ENCODE data around the gene URB1. TPM values are rescaled to one million over a fixed set of nuclear protein-coding genes. Genes with fewer than 3 reads are reported as not detected.

URB1 gene
- total and polyA plus RNA-seq, 2 donors (not counting 3 experiments of a cell fraction or from before 2014, with no cell fraction given), result 8.0 to 27.3 TPM

DNA sequence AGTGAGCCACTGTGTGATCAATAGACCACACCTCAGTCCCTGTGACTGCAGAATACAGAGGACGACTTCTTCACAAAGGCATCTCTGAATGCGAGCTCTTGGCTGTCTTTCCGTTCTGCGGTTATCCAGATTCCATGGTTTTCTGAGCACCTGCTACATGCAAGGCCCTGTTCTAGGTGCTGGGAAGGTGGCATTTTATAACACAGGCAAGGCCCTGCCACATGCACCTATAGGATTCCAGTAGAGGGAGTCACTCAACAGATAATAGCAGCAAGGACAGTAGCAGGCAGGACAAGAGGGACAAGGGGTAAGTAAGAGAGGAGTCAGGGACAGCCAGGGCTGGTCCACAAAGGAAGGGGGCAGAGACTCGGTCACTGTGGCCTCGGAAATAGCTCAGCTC lies 9.0 kb downstream of the URB1 start:
- no TSS peak for BruUV-seq (replicated peaks)
- Histone ChIP-seq H3K9me1 (replicated peaks; ENCODE audit: control insufficient read depth, extremely low read depth, insufficient read depth, low read length) (no peaks in the 10 kb centered on the region), H3K36me3 (ENCODE audit: control insufficient read depth in 2 of 2, extremely low read depth in 1 of 2, insufficient read depth in 2 of 2, low read length in 2 of 2) (peaks cover 13 to 23% of the 10 kb centered on the region in 2 experiments), H3K4me3 (replicated peaks in 1 of 3; ENCODE audit: insufficient read depth in 1 of 3, low read depth in 1 of 3, low read length in 3 of 3) (no peak overlapping the region), H3K9ac (replicated peaks; ENCODE audit: extremely low read depth, insufficient read depth, low read length) (no peak overlapping the region), H3K27ac (ENCODE audit: insufficient read depth, low read depth, low read length) (no peak overlapping the region), H3K4me1 (ENCODE audit: control insufficient read depth, extremely low read depth, insufficient read depth, low read length) (peaks cover 8% of the 10 kb centered on the region), H3K9me3 (replicated peaks; ENCODE audit: control insufficient read depth, insufficient read depth, low read length) (no peaks in the 10 kb centered on the region), H3K4me2 (ENCODE audit: insufficient read depth, low read length) (no peak overlapping the region), H3K79me2 (ENCODE audit: control insufficient read depth, insufficient read depth, low read length) (peaks cover 37% of the 10 kb centered on the region), H4K20me1 (replicated peaks; ENCODE audit: control insufficient read depth, extremely low read depth, insufficient read depth, low read length) (no peaks in the 10 kb centered on the region), H2AFZ (ENCODE audit: low read depth, low read length) (no peak overlapping the region), H3K27me3 (ENCODE audit: control insufficient read depth in 2 of 2, insufficient read depth in 2 of 2, low read length in 2 of 2) (no peaks in the 10 kb centered on the region)
- ChIA-PET POLR2A (no interaction called here), CTCF (interaction anchor here (2.9 kb wide), 1 partner anchor 218 kb away, joined by 12 read pairs; no protein-coding TSS in a partner anchor)
- TF ChIP-seq GATA2 (IDR thresholded peaks at IDR 0.05; ENCODE audit: insufficient read depth, insufficient read length, low read depth, low read length), result no peak
- TF ChIP-seq, protein P1, sequence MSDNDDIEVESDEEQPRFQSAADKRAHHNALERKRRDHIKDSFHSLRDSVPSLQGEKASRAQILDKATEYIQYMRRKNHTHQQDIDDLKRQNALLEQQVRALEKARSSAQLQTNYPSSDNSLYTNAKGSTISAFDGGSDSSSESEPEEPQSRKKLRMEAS (IDR thresholded peaks at IDR 0.05; ENCODE audit: insufficient read depth, insufficient read length), result no peak
- TF ChIP-seq EZH2 (IDR thresholded peaks at IDR 0.05; ENCODE audit: borderline replicate concordance, low read depth, low read length, severe bottlenecking), result no peak
- TF ChIP-seq, protein P2, sequence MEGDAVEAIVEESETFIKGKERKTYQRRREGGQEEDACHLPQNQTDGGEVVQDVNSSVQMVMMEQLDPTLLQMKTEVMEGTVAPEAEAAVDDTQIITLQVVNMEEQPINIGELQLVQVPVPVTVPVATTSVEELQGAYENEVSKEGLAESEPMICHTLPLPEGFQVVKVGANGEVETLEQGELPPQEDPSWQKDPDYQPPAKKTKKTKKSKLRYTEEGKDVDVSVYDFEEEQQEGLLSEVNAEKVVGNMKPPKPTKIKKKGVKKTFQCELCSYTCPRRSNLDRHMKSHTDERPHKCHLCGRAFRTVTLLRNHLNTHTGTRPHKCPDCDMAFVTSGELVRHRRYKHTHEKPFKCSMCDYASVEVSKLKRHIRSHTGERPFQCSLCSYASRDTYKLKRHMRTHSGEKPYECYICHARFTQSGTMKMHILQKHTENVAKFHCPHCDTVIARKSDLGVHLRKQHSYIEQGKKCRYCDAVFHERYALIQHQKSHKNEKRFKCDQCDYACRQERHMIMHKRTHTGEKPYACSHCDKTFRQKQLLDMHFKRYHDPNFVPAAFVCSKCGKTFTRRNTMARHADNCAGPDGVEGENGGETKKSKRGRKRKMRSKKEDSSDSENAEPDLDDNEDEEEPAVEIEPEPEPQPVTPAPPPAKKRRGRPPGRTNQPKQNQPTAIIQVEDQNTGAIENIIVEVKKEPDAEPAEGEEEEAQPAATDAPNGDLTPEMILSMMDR (IDR thresholded peaks at IDR 0.05; ENCODE audit: extremely low read depth in 1 of 2, insufficient read depth in 1 of 2, low read depth in 1 of 2, low read length in 2 of 2), result no peak
- no peak for TF ChIP-seq FOS (IDR thresholded peaks at IDR 0.05; ENCODE audit: borderline replicate concordance, insufficient read depth, low read length)
- no peak for TF ChIP-seq POLR2AphosphoS5 (IDR thresholded peaks at IDR 0.05; ENCODE audit: insufficient read depth, low read depth, low read length)
- TF ChIP-seq POLR2A (IDR thresholded peaks at IDR 0.05; ENCODE audit: low read depth, low read length), result no peak
- TF ChIP-seq MYC (IDR thresholded peaks at IDR 0.05; ENCODE audit: low read depth, low read length), result no peak
- TF ChIP-seq JUN (IDR thresholded peaks at IDR 0.05; ENCODE audit: borderline replicate concordance, insufficient read depth, insufficient read length, low read depth), result no peak
- DNase-seq (ENCODE audit: low read depth, low spot score), result no peak
- no peak for FAIRE-seq
- intact Hi-C loops (cut with micrococcal nuclease), result no loop called here
- dilution Hi-C loops (cut with MboI; ENCODE audit: extremely low pct_ligation_motif_present, low sequenced_read_pairs), result no loop called here

Data from endothelial cell of umbilical vein (primary cell).